CD4-positive, alpha-beta T cell treated with Interleukin-1 beta for 1 hour (primary cell): Measurements from ENCODE around the gene ZNF527.
A peak's percentile ranks its signal among the peaks of the same experiment; 100 is the strongest.
"Not testable (repeated sequence)": the region's sequence is repeated elsewhere in the genome, so short reads cannot be mapped to it uniquely, and the experiment has no call there.

Experiments used
- DNase-seq, 2 donors: peaks; one replicate each; pipeline ENCODE4 v3.0.0-alpha.2; 2020 to 2022

Gene ZNF527

DNA sequence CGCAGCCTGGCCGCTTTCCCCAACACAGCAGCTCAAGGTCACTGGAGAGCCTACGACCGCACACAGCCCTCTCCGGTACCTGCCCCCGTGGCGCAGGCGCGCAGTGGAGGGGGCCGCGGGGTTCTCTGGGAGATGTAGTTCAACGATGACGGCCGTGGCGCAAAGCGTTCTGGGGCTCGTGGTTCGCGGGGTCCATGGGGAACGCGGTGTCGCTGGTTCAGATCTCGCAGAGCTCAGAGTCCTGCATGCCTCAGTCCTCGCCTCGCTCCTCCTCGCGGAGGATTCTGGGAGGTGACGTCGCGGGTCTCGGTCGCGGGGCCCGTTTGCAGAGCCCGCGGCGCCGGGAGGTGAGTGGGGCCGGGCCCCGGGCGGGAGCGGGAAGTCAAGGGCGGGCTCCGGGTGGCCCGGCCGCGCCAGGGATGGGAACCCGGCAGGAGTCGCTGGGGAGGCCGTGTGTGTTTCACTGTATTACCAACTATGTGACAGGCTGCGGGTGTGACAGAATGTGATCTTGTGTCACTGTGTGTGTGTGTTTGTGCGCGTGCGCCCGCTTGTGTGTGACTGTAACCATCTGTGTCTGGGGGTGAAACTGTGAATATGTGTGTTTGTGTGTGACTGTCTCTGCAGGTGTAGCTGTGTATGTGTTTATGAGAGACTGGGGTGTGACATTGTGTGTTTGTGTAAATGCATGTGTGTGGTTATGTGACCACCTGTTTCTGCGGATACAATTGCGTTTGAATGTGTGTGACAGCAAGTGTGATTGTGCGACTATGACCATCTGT, at the start of gene ZNF527:
Gene ZNF527, plus strand, starts transcription at position 220 of the 782 bp plus-strand sequence. CDS start 3,100 bp downstream, outside the sequence.
- DNase-seq, result peak; percentile 97 to 98

- DNase-seq, result no peak
These were observed 41.2 kb upstream of the ZNF527 start for GRCh38 chr19:37329686-37330085.

- no peak for DNase-seq
These were observed 38.1 kb upstream of the ZNF527 start for GRCh38 chr19:37332839-37333238.

GRCh38 chr19:37333457-37333856, 37.4 kb upstream of the ZNF527 start:
- no peak for DNase-seq

- peak; percentile 90 to 91 for DNase-seq
These were observed 36.5 kb upstream of the ZNF527 start for GRCh38 chr19:37334179-37335071.

- DNase-seq, result no peak
These were observed 28.1 kb upstream of the ZNF527 start for GRCh38 chr19:37342753-37343152.

GRCh38 chr19:37346091-37346490, 24.8 kb upstream of the ZNF527 start:
- no peak for DNase-seq

- DNase-seq, result no peak
These were observed 22.8 kb upstream of the ZNF527 start for GRCh38 chr19:37348060-37348459.

DNA sequence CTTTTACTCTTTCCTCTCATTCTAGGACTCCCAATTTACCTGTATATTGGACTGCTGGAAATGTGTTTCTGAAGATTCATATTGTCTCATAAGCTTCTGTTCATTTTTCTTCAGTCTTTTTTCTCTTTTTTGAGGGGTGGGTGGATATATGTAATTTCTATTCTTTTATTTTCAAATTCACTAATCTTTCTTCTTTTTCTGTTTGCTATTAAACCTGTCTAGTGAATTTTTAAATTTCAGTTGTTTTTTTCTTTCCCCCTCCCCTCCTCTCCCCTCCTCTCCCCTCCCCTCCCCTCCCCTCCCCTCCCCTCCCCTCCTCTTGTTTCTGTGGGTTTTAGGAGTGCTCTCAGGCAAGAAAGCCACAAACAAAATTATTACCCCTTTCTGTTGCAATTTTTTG, 16.9 kb upstream of the ZNF527 start:
- no peak for DNase-seq

DNA sequence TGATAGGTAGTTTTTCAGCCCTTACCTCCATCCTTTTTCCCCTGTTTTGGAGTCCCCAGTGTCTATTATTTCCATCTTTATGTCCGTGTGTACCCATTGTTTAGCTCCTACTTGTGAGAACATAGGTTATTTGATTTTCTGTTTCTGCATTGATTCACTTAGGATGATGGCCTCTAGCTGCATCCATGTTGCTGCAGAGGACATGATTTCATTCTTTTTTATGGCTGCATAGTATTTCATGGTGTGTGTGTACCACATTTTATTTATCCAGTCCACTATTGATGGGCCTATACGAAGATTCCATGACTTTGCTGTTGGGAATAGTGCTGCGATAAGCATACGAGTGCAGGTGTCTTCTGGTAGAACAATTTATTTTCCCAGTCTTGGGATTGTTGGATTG, 15.0 kb upstream of the ZNF527 start:
- DNase-seq, result no peak

DNA sequence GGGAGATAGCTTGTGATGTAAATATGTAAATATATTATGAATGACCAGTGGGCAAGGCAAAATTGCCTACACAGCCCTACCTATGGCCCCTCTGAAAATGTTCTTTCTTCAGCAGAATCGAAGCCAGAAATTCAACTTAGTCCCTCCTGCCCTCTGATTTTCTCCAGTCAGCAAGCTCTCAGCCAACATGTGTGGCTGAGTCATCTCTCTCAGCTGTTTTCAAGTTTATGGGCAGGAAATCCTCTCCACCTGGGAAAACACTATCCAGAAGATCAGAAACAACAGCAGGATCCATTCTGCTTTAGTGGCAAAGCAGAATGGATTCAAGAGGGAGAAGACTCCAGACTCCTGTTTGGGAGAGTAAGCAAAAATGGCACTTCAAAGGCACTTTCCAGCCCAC, 8.9 kb upstream of the ZNF527 start:
- no peak for DNase-seq

DNA sequence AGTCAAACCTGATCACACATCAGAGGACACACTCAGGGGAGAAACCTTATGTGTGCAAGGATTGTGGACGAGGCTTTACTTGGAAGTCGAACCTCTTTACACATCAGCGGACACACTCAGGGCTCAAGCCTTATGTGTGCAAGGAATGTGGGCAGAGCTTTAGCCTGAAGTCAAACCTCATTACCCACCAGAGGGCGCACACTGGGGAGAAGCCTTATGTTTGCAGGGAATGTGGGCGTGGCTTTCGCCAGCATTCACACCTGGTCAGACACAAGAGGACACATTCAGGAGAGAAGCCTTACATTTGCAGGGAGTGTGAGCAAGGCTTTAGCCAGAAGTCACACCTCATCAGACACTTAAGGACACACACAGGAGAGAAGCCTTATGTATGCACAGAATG, 8.2 kb upstream of the ZNF527 start:
- no peak for DNase-seq

DNA sequence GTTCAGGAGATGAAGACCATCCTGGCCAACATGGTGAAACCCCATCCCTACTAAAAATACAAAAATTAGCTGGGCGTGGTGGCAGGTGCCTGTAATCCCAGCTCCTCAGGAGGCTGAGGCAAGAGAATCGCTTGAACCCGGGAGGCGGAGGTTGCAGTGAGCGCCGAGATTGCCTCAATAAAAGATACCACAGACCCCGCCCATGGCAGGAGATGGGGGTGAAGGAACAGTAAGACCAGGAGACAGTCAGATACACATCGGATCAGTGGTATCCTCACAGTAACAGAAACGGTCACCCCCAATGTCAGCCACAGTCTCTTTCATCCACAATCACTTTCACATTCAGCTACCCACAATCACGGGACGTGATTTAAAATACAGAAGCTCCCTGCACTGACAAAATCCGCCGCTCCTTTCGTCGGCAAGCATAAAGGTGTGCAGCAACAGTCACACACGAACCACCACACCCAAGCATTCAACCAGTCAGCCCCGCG, 466 bp upstream of the ZNF527 start:
- DNase-seq, result not testable (repeated sequence)

GRCh38 chr19:37389234-37389633, 18.3 kb downstream of the ZNF527 start:
- DNase-seq, result no peak

DNA sequence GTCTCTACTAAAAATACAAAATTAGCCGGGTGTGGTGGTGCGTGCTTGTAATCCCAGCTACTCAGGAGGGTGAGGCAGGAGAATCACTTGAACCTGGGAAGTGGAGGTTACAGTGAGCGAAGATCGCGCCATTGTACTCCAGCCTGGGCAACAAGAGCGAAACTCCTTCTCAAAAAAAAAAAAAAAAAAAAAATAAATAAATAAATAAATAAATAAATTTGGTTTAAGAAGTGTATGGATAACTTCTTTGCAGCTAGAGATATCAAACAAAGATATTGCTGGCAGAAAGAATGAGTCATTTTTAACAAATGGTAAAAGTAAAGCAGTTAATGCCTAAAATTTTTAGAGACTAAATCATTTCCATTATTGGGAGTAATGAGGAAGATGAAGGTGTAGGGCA, 20.5 kb downstream of the ZNF527 start:
- not testable (repeated sequence) for DNase-seq

GRCh38 chr19:37401078-37401477, 30.2 kb downstream of the ZNF527 start:
- no peak for DNase-seq

GRCh38 chr19:37403403-37403802, 32.5 kb downstream of the ZNF527 start:
- DNase-seq, result no peak

DNA sequence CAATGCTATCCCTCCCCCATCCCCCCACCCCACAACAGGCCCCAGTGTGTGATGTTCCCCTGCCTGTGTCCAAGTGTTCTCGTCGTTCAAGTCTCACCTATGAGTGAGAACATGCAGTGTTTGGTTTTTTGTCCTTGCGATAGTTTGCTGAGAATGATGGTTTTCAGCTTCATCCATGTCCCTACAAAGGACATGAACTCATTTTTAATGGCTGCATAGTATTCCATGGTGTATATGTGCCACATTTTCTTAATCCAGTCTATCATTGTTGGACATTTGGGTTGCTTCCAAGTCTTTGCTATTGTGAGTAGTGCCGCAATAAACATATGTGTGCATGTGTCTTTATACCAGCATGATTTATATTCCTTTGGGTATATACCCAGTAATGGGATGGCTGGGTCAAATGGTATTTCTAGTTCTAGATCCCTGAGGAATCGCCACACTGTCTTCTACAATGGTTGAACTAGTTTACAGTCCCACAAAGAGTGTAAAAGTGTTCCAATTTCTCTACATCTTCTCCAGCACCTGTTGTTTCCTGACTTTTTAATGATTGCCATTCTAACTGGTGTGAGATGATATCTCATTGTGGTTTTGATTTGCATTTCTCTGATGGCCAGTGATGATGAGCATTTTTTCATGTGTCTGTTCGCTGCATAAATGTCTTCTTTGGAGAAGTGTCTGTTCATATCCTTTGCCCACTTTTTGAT, 35.4 kb downstream of the ZNF527 start:
- not testable (repeated sequence) for DNase-seq

DNA sequence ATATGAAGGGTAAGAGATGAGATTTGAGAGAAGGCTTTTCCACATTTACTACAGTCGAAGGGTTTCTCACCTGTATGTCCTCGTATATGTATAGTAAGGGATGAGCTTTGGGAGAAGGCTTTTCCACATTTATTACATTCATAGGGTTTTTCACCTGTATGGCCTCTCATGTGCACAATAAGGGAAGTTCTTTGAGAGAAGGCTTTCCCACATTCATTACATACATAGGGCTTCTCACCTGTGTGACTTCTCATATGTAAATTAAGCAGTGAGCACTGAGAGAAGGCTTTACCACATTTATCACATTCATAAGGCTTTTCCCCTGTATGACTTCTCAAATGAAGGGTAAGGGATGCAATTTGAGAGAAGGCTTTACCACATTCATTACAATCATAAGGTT, 41.8 kb downstream of the ZNF527 start:
- DNase-seq, result no peak

GRCh38 chr19:37413313-37414084, 42.6 kb downstream of the ZNF527 start:
- no peak for DNase-seq
